ENCODE results near the gene NLGN2. TPM values are rescaled to one million over a fixed set of nuclear protein-coding genes. Genes with fewer than 3 reads are reported as not detected.

Gene NLGN2
- 76.7 to 112 TPM (median 96.9 TPM) in 3 replicates for total RNA-seq (2021)
- Bru-seq, nascent RNA = percentile 71 among the genes with signal in this experiment
- long read RNA-seq, experiment 1, full-length matches to known transcripts = 1 of 30 reads
- long read RNA-seq, experiment 1, partial matches to known transcripts = 29 of 30 reads
- long read RNA-seq, experiment 1, other reads (novel, unspliced or antisense) = 0 of 30 reads
- long read RNA-seq, experiment 2, full-length matches to known transcripts = 16 of 108 reads
- long read RNA-seq, experiment 2, partial matches to known transcripts = 4 of 108 reads
- long read RNA-seq, experiment 2, other reads (novel, unspliced or antisense) = 88 of 108 reads
- long read RNA-seq, experiment 3, partial matches to known transcripts = 0 of 1 reads
- long read RNA-seq, experiment 3, other reads (novel, unspliced or antisense) = 1 of 1 reads

DNA sequence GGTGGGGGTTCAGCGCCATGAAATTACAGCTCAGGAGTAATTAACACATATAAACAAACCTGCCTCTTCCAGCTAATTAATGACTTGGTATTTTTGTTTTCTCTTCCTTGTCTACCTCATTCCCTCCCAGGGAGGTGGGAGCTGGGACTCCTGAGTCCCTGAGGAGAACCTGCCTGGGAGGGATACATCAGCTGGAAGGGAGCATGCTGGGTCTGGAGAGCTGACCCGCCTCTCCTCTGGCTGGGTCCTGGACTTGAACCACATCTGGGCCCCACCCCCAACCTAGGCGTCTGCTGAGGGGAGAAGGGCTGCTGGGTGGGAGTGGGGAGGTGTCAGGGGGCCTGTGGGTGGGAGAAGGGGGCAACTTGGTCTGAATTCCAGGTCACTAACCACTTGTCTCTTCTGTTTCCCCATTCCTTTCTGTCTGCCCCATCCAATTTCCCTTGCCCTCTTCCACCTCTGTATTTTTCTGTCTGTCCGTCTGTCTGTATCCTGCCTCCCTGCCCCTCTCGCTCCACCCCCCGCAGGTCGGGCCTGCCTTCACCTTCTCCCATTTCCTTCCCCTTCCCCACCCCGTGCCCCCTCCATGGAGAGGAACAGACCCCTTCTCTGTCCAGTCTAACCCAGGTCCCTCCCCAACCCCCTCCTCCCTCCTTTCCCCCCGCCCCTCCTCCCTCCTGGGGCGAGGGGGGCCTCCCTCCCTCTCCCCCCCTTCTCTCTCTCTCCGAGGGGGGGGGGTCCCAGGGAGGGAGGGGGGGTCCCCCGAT lies at the start of gene NLGN2:
NLGN2 (plus strand) TSS at position 361 of the 767 bp plus-strand sequence. CDS start 411 bp downstream, outside the sequence.
- peak within 1 kb of the TSS; percentile 53 for H3K4me3 Mint-ChIP-seq
- ATAC-seq (no peak), DNase-seq (ENCODE audit: low spot score) (no peak)
- no peaks in the 10 kb centered on the region; the same call in 1 of the 2 replicates for H3K27me3 Mint-ChIP-seq (ENCODE audit: low read depth)
- TF ChIP-seq E2F5 (CRISPR knock-in tag; IDR thresholded peaks at IDR 0.05) = no peak
- TF ChIP-seq ATF2 (CRISPR knock-in tag; IDR thresholded peaks at IDR 0.05; ENCODE audit: borderline replicate concordance, low read depth) = no peak
- no peak for TF ChIP-seq ZBTB43 (CRISPR knock-in tag; IDR thresholded peaks at IDR 0.05)
- no peak for TF ChIP-seq PRRX2 (CRISPR knock-in tag; IDR thresholded peaks at IDR 0.05)
- TF ChIP-seq ZMAT4 (CRISPR knock-in tag; IDR thresholded peaks at IDR 0.05) = no peak
- H3K4me1 Mint-ChIP-seq = peaks cover 35% of the 10 kb centered on the region
- H3K36me3 Mint-ChIP-seq = peaks cover 19% of the 10 kb centered on the region
- no peak within 1 kb of the TSS for H3K27ac Mint-ChIP-seq
- H3K9me3 Mint-ChIP-seq = no peaks in the 10 kb centered on the region
- ChIA-PET CTCF (interaction anchor here (0.7 to 3.5 kb wide), 7 partner anchors 14 to 153 kb away, joined by 3 to 25 read pairs (median 7); partner anchors contain the start of gene PLSCR3), POLR2A (interaction anchor here (0.8 to 1.8 kb wide), 3 partner anchors 14 to 76 kb away, joined by 3 to 5 read pairs (median 4); partner anchors contain the start of genes CHRNB1 and PLSCR3)

GRCh38 chr17:7361906-7362305 lies 45.7 kb upstream of the NLGN2 start:
- POLR2A ChIA-PET = interaction anchor here (0.5 to 0.6 kb wide), 2 partner anchors 14 to 129 kb away, joined by 3 to 4 read pairs; no protein-coding TSS in a partner anchor
- no peak for DNase-seq (ENCODE audit: low spot score)
- TF ChIP-seq TCF7 (CRISPR knock-in tag; IDR thresholded peaks at IDR 0.05; ENCODE audit: low read depth) (no peak), ZBTB43 (CRISPR knock-in tag; IDR thresholded peaks at IDR 0.05) (no peak), NFYB (CRISPR knock-in tag; conservative IDR thresholded peaks at IDR 0.05; ENCODE audit: low read depth) (no peak), PRRX2 (CRISPR knock-in tag; IDR thresholded peaks at IDR 0.05) (no peak), KAT7 (CRISPR knock-in tag; IDR thresholded peaks at IDR 0.05; ENCODE audit: borderline replicate concordance) (no peak), OVOL2 (CRISPR knock-in tag; IDR thresholded peaks at IDR 0.05; ENCODE audit: borderline replicate concordance) (no peak), JAZF1 (CRISPR knock-in tag; IDR thresholded peaks at IDR 0.05) (no peak), ZNF121 (CRISPR knock-in tag; IDR thresholded peaks at IDR 0.05) (no peak)
- TF ChIP-seq, protein P1, sequence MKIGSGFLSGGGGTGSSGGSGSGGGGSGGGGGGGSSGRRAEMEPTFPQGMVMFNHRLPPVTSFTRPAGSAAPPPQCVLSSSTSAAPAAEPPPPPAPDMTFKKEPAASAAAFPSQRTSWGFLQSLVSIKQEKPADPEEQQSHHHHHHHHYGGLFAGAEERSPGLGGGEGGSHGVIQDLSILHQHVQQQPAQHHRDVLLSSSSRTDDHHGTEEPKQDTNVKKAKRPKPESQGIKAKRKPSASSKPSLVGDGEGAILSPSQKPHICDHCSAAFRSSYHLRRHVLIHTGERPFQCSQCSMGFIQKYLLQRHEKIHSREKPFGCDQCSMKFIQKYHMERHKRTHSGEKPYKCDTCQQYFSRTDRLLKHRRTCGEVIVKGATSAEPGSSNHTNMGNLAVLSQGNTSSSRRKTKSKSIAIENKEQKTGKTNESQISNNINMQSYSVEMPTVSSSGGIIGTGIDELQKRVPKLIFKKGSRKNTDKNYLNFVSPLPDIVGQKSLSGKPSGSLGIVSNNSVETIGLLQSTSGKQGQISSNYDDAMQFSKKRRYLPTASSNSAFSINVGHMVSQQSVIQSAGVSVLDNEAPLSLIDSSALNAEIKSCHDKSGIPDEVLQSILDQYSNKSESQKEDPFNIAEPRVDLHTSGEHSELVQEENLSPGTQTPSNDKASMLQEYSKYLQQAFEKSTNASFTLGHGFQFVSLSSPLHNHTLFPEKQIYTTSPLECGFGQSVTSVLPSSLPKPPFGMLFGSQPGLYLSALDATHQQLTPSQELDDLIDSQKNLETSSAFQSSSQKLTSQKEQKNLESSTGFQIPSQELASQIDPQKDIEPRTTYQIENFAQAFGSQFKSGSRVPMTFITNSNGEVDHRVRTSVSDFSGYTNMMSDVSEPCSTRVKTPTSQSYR (CRISPR knock-in tag; IDR thresholded peaks at IDR 0.05) = no peak
- TF ChIP-seq, protein P2, sequence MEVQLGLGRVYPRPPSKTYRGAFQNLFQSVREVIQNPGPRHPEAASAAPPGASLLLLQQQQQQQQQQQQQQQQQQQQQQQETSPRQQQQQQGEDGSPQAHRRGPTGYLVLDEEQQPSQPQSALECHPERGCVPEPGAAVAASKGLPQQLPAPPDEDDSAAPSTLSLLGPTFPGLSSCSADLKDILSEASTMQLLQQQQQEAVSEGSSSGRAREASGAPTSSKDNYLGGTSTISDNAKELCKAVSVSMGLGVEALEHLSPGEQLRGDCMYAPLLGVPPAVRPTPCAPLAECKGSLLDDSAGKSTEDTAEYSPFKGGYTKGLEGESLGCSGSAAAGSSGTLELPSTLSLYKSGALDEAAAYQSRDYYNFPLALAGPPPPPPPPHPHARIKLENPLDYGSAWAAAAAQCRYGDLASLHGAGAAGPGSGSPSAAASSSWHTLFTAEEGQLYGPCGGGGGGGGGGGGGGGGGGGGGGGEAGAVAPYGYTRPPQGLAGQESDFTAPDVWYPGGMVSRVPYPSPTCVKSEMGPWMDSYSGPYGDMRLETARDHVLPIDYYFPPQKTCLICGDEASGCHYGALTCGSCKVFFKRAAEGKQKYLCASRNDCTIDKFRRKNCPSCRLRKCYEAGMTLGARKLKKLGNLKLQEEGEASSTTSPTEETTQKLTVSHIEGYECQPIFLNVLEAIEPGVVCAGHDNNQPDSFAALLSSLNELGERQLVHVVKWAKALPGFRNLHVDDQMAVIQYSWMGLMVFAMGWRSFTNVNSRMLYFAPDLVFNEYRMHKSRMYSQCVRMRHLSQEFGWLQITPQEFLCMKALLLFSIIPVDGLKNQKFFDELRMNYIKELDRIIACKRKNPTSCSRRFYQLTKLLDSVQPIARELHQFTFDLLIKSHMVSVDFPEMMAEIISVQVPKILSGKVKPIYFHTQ (CRISPR knock-in tag; IDR thresholded peaks at IDR 0.05) = no peak
- TF ChIP-seq, protein P3, sequence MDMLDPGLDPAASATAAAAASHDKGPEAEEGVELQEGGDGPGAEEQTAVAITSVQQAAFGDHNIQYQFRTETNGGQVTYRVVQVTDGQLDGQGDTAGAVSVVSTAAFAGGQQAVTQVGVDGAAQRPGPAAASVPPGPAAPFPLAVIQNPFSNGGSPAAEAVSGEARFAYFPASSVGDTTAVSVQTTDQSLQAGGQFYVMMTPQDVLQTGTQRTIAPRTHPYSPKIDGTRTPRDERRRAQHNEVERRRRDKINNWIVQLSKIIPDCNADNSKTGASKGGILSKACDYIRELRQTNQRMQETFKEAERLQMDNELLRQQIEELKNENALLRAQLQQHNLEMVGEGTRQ (CRISPR knock-in tag; IDR thresholded peaks at IDR 0.05) = no peak
- no peak overlapping the region for H3K4me3 Mint-ChIP-seq
- CTCF ChIA-PET = interaction anchor here (1.1 to 1.5 kb wide), 3 partner anchors 32 to 198 kb away, joined by 3 to 5 read pairs (median 4); partner anchors contain the start of gene PLSCR3
- no peaks in the 10 kb centered on the region for H3K9me3 Mint-ChIP-seq
- peaks cover 3% of the 10 kb centered on the region; the same call in 1 of the 2 replicates for H3K4me1 Mint-ChIP-seq
- no peak overlapping the region for H3K27ac Mint-ChIP-seq
- no peaks in the 10 kb centered on the region for H3K36me3 Mint-ChIP-seq
- no peak for ATAC-seq
- H3K27me3 Mint-ChIP-seq (ENCODE audit: low read depth) = peaks cover 7% of the 10 kb centered on the region; the same call in 1 of the 2 replicates

Measured in WTC11 (cell line).